ENCODE measurements around the gene PYDC2.

Gene PYDC2

GRCh38 chr3:191461113-191461595, at the start of gene PYDC2:
Gene PYDC2 (plus strand): TSS chr3:191461163. CDS start chr3:191461163, 0 bp downstream.
- no peak for DNase-seq (ENCODE audit: low spot score)

GRCh38 chr3:191412759-191413158, 48.2 kb upstream of the PYDC2 start:
- no peak for DNase-seq (ENCODE audit: low spot score)

GRCh38 chr3:191414286-191414685, 46.7 kb upstream of the PYDC2 start:
- DNase-seq (ENCODE audit: low spot score): no peak

GRCh38 chr3:191414732-191415131, 46.2 kb upstream of the PYDC2 start:
- no peak for DNase-seq (ENCODE audit: low spot score)

GRCh38 chr3:191415566-191415965, 45.4 kb upstream of the PYDC2 start:
- no peak for DNase-seq (ENCODE audit: low spot score)

- no peak for DNase-seq (ENCODE audit: low spot score)
Measured at GRCh38 chr3:191417457-191417729, 43.6 kb upstream of the PYDC2 start.

- no peak for DNase-seq (ENCODE audit: low spot score)
Measured at GRCh38 chr3:191420771-191421170, 40.2 kb upstream of the PYDC2 start.

GRCh38 chr3:191424881-191425280, 36.1 kb upstream of the PYDC2 start:
- DNase-seq (ENCODE audit: low spot score): no peak

GRCh38 chr3:191425322-191425734, 35.6 kb upstream of the PYDC2 start:
- no peak for DNase-seq (ENCODE audit: low spot score)

GRCh38 chr3:191426311-191426710, 34.7 kb upstream of the PYDC2 start:
- DNase-seq (ENCODE audit: low spot score): no peak

- DNase-seq (ENCODE audit: low spot score): no peak
Measured at GRCh38 chr3:191428177-191428576, 32.8 kb upstream of the PYDC2 start.

- no peak for DNase-seq (ENCODE audit: low spot score)
Measured at GRCh38 chr3:191430103-191430502, 30.9 kb upstream of the PYDC2 start.

- no peak for DNase-seq (ENCODE audit: low spot score)
Measured at GRCh38 chr3:191431160-191431822, 29.7 kb upstream of the PYDC2 start.

- DNase-seq (ENCODE audit: low spot score): no peak
Measured at GRCh38 chr3:191432162-191432561, 28.8 kb upstream of the PYDC2 start.

GRCh38 chr3:191434024-191434423, 26.9 kb upstream of the PYDC2 start:
- DNase-seq (ENCODE audit: low spot score): no peak

GRCh38 chr3:191435981-191436380, 25.0 kb upstream of the PYDC2 start:
- peak; percentile 20 for DNase-seq (ENCODE audit: low spot score)

GRCh38 chr3:191438150-191438814, 22.7 kb upstream of the PYDC2 start:
- no peak for DNase-seq (ENCODE audit: low spot score)

GRCh38 chr3:191440532-191440931, 20.4 kb upstream of the PYDC2 start:
- no peak for DNase-seq (ENCODE audit: low spot score)

- no peak for DNase-seq (ENCODE audit: low spot score)
Measured at GRCh38 chr3:191441687-191442086, 19.3 kb upstream of the PYDC2 start.

GRCh38 chr3:191444569-191444968, 16.4 kb upstream of the PYDC2 start:
- DNase-seq (ENCODE audit: low spot score): no peak

GRCh38 chr3:191449256-191449655, 11.7 kb upstream of the PYDC2 start:
- no peak for DNase-seq (ENCODE audit: low spot score)

GRCh38 chr3:191455257-191455952, 5.6 kb upstream of the PYDC2 start:
- DNase-seq (ENCODE audit: low spot score): no peak

- no peak for DNase-seq (ENCODE audit: low spot score)
Measured at GRCh38 chr3:191460360-191460759, 603 bp upstream of the PYDC2 start.
